Kidney epithelial cell (primary cell): ENCODE data around the gene MOB4. TPM values are rescaled to one million over a fixed set of nuclear protein-coding genes. Genes with fewer than 3 reads are reported as not detected.
"Not testable (repeated sequence)": the region's sequence is repeated elsewhere in the genome, so short reads cannot be mapped to it uniquely, and the experiment has no call there.

Experiments
- DNase-seq: peaks from one replicate; pipeline ENCODE4 v3.0.0-alpha.2; 2010; ENCODE audit warnings: low read depth
- H3K27me3 ChIP-seq: 2 replicates; pipeline ENCODE4 v1.6.0; 2011; ENCODE audit warnings: low read length; ENCODE audit not compliant: control insufficient read depth, insufficient read depth
- H3K36me3 ChIP-seq: 2 replicates; pipeline ENCODE4 v1.5.1; 2011; ENCODE audit warnings: low read length; ENCODE audit not compliant: control insufficient read depth, insufficient read depth
- H3K4me3 ChIP-seq: 2 replicates; pipeline ENCODE4 v1.5.1; 2011; ENCODE audit warnings: low read depth, mild to moderate bottlenecking, control low read depth, low read length
- CTCF ChIP-seq: IDR thresholded peaks from 2 replicates; pipeline ENCODE4 v1.5.1; 2011; ENCODE audit warnings: mild to moderate bottlenecking, moderate library complexity, low read length, control low read depth, inconsistent platforms; ENCODE audit not compliant: insufficient read depth, poor library complexity, severe bottlenecking
- total RNA-seq: library from RNA; depleted of rRNA; stranded (reverse); fragments of >200 nt; gene quantifications from 2 replicates; pipeline ENCODE4 v1.2.3, GENCODE V29; 2015

Gene MOB4
- total RNA-seq, 1 donor from 2014 or later, result 37.1 TPM

GRCh38 chr2:197548582-197548981 is 32.7 kb downstream of the MOB4 start:
- no peak for TF ChIP-seq CTCF
- Histone ChIP-seq H3K36me3 (no peaks in the 10 kb centered on the region), H3K4me3 (no peak overlapping the region), H3K27me3 (no peaks in the 10 kb centered on the region)
- DNase-seq, result no peak

- not testable (repeated sequence) for H3K36me3 ChIP-seq, H3K27me3 ChIP-seq, DNase-seq, H3K4me3 ChIP-seq
Measured at GRCh38 chr2:197551260-197551659, 35.4 kb downstream of the MOB4 start.

GRCh38 chr2:197555467-197555866 is 39.6 kb downstream of the MOB4 start:
- no peaks in the 10 kb centered on the region for H3K36me3 ChIP-seq
- no peak for DNase-seq

GRCh38 chr2:197556456-197556855 is 40.6 kb downstream of the MOB4 start:
- Histone ChIP-seq H3K36me3 (no peaks in the 10 kb centered on the region), H3K4me3 (no peak overlapping the region), H3K27me3 (no peaks in the 10 kb centered on the region)
- no peak for TF ChIP-seq CTCF
- no peak for DNase-seq

More at GRCh38 chr2:197555467-197555866, 39.6 kb downstream of the MOB4 start:
- TF ChIP-seq CTCF, result no peak
- Histone ChIP-seq H3K4me3 (no peak overlapping the region), H3K27me3 (no peaks in the 10 kb centered on the region)

- no peaks in the 10 kb centered on the region for H3K36me3 ChIP-seq
- H3K4me3 ChIP-seq, result no peak overlapping the region
- H3K27me3 ChIP-seq, result no peaks in the 10 kb centered on the region
- DNase-seq, result no peak
- no peak for TF ChIP-seq CTCF
Measured at GRCh38 chr2:197558393-197558792, 42.5 kb downstream of the MOB4 start.

GRCh38 chr2:197559681-197560080 is 43.8 kb downstream of the MOB4 start:
- Histone ChIP-seq H3K4me3 (no peak overlapping the region), H3K36me3 (no peaks in the 10 kb centered on the region), H3K27me3 (no peaks in the 10 kb centered on the region)
- TF ChIP-seq CTCF, result no peak
- no peak for DNase-seq
